Keratinocyte (primary cell): Measurements from ENCODE around the gene SFRP4. TPM values are rescaled to one million over a fixed set of nuclear protein-coding genes. Genes with fewer than 3 reads are reported as not detected.

Experiments used
- DNase-seq: peaks from one replicate; pipeline ENCODE4 v3.0.0-alpha.2; 2011; ENCODE audit warnings: low read depth, missing footprints, low spot score
- FAIRE-seq: peaks from 2 replicates; lab custom pipeline; 2011; peaks lifted over from hg19 to GRCh38; lab: Jason Lieb, UNC
- H2AFZ ChIP-seq: 2 replicates; pipeline ENCODE4 v1.6.0; 2012; ENCODE audit warnings: low read length, control low read depth, inconsistent platforms; ENCODE audit not compliant: control insufficient read depth
- H3K27ac ChIP-seq: 2 replicates; pipeline ENCODE4 v1.5.1; 2011; ENCODE audit warnings: low read length; ENCODE audit not compliant: control insufficient read depth, insufficient read depth
- H3K27me3 ChIP-seq: 3 replicates; pipeline ENCODE4 v1.6.0; 2011; ENCODE audit warnings: low read length; ENCODE audit not compliant: control insufficient read depth, insufficient read depth; ENCODE audit errors: extremely low read depth
- H3K36me3 ChIP-seq, 2 experiments: 2 replicates in 1 of 2; 3 replicates in 1 of 2; pipeline ENCODE4 v1.5.1; 2011; ENCODE audit warnings: low read length in 2 of 2, mild to moderate bottlenecking in 1 of 2; ENCODE audit not compliant: control insufficient read depth in 2 of 2, insufficient read depth in 2 of 2; ENCODE audit errors: extremely low read depth in 1 of 2
- H3K4me1 ChIP-seq: 3 replicates; pipeline ENCODE4 v1.5.1; 2011; ENCODE audit warnings: low read length; ENCODE audit not compliant: control insufficient read depth, insufficient read depth; ENCODE audit errors: extremely low read depth
- H3K4me2 ChIP-seq: 3 replicates; pipeline ENCODE4 v1.6.0; 2011; ENCODE audit warnings: low read depth, low read length; ENCODE audit not compliant: control insufficient read depth, insufficient read depth; ENCODE audit errors: extremely low read depth
- H3K4me3 ChIP-seq, 3 experiments: fragments of 200-600 bp in 1 of 3; sonication (generic) in 1 of 3; 2 replicates in 2 of 3; 3 replicates in 1 of 3; pipeline ENCODE4 v1.5.1; 2011 to 2016; ENCODE audit warnings: low read length in 3 of 3, mild to moderate bottlenecking in 3 of 3, control low read depth in 2 of 3, inconsistent platforms in 1 of 3, low read depth in 1 of 3, mixed read lengths in 1 of 3, mixed run types in 1 of 3, moderate library complexity in 1 of 3; ENCODE audit not compliant: control insufficient read depth in 2 of 3, insufficient read depth in 2 of 3; ENCODE audit errors: extremely low read depth in 1 of 3
- H3K79me2 ChIP-seq: 2 replicates; pipeline ENCODE4 v1.6.0; 2012; ENCODE audit warnings: low read length; ENCODE audit not compliant: control insufficient read depth, insufficient read depth
- H3K9ac ChIP-seq: 3 replicates; pipeline ENCODE4 v1.6.0; 2011; ENCODE audit warnings: low read length; ENCODE audit not compliant: control insufficient read depth, insufficient read depth; ENCODE audit errors: extremely low read depth
- H3K9me1 ChIP-seq: 3 replicates; pipeline ENCODE4 v1.6.0; 2011; ENCODE audit warnings: low read length; ENCODE audit not compliant: control insufficient read depth, insufficient read depth; ENCODE audit errors: extremely low read depth
- H3K9me3 ChIP-seq: 2 replicates; pipeline ENCODE4 v1.5.1; 2012; ENCODE audit warnings: low read depth, low read length; ENCODE audit not compliant: control insufficient read depth
- H4K20me1 ChIP-seq: 3 replicates; pipeline ENCODE4 v1.6.0; 2011; ENCODE audit warnings: low read length; ENCODE audit not compliant: control insufficient read depth, insufficient read depth; ENCODE audit errors: extremely low read depth
- CTCF ChIP-seq, 3 experiments: IDR thresholded peaks in 1 of 3; conservative IDR thresholded peaks in 1 of 3; optimal IDR thresholded peaks in 1 of 3; 2 replicates in 2 of 3; 3 replicates in 1 of 3; pipeline versions ENCODE3 to v1.5.1; 2011; ENCODE audit warnings: low read length in 3 of 3, mild to moderate bottlenecking in 3 of 3, moderate library complexity in 2 of 3, control low read depth in 1 of 3, inconsistent platforms in 1 of 3; ENCODE audit not compliant: insufficient read depth in 2 of 3; ENCODE audit errors: extremely low read depth in 1 of 3
- EZH2 ChIP-seq: IDR thresholded peaks from one replicate; pipeline ENCODE4 v1.6.1; 2012; ENCODE audit warnings: inconsistent platforms, mild to moderate bottlenecking, low read length, moderate library complexity
- dilution Hi-C: fragments of 300-500 bp; cut with MboI; formaldehyde crosslinking; loops from one replicate; pipeline ENCODE4 v1.7.0; 2020; ENCODE audit warnings: low sequenced_read_pairs; ENCODE audit not compliant: extremely low pct_ligation_motif_present
- polyA plus RNA-seq, 5 experiments: library from polyadenylated mRNA; depleted of rRNA in 3 of 5; stranded (reverse) in 3 of 5; stranded (forward) in 1 of 5; unstranded in 1 of 5; fragments of >200 nt; gene quantifications; 1 replicate in 1 of 5; 2 replicates in 3 of 5; 3 replicates in 1 of 5; pipeline versions ENCODE4 v1.2.1 to v1.2.3, GENCODE V29; 2011 to 2012; ENCODE audit warnings: missing spikeins in 2 of 5, low read depth in 1 of 5, low replicate concordance in 1 of 5

Gene SFRP4
- polyA plus RNA-seq, 1 donor (not counting 4 experiments of a cell fraction or from before 2014, with no cell fraction given) = not detected

DNA sequence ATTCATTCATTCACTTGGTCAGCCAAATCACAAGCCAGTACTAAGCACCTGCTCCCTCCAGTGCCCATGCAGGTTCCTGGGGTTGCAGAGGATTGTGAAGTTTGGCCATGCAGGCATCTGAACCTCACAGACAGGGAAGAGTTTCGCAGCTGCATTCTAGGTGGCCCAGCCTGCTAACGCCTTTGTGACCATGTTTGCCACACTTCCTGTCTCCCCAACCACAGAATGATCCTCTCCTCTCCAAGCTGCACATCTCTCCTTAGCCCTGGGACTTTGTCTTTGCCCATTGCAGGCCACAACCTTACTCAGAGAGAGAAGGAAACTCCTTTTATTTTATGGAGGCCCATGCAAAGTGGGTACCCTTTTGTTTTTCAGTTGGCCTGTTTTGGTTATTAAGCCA lies 35.6 kb upstream of the SFRP4 start:
- TF ChIP-seq CTCF (optimal IDR thresholded peaks at IDR 0.05 in 1 of 3, IDR thresholded peaks at IDR 0.05 in 1 of 3, conservative IDR thresholded peaks at IDR 0.05 in 1 of 3; ENCODE audit: extremely low read depth in 1 of 3, insufficient read depth in 2 of 3, low read length in 3 of 3) (no peak), EZH2 (no peak)
- H3K4me2 ChIP-seq = no peak overlapping the region
- dilution Hi-C loops = no loop called here
- H3K36me3 ChIP-seq = no peaks in the 10 kb centered on the region
- H3K9me3 ChIP-seq = no peaks in the 10 kb centered on the region
- H3K9me1 ChIP-seq = no peaks in the 10 kb centered on the region
- no peak overlapping the region for H3K9ac ChIP-seq
- DNase-seq = no peak
- H3K27me3 ChIP-seq = no peaks in the 10 kb centered on the region
- no peak for FAIRE-seq
- H3K4me3 ChIP-seq = no peak overlapping the region
- no peaks in the 10 kb centered on the region for H4K20me1 ChIP-seq
- no peak overlapping the region for H3K27ac ChIP-seq
- H3K79me2 ChIP-seq = no peaks in the 10 kb centered on the region
- H3K4me1 ChIP-seq = no peaks in the 10 kb centered on the region
- no peak overlapping the region for H2AFZ ChIP-seq

DNA sequence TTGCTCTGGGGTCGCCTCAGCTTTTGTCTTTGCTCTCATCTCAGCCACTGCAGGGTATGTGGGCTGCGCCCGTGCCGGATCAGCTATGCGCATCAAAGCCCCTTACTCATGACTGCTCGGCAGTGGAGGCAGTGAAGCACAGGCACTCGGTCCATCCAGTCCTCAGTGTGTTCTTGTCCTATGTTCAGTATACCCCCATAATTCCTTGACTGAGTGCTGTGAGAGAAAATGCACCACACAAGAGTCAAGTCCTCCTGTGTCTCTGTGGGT lies 31.3 kb upstream of the SFRP4 start:
- TF ChIP-seq EZH2 = no peak
- Histone ChIP-seq H3K4me3 (no peak overlapping the region), H3K9me3 (no peaks in the 10 kb centered on the region), H3K9me1 (no peaks in the 10 kb centered on the region), H3K36me3 (no peaks in the 10 kb centered on the region), H3K4me2 (no peak overlapping the region), H3K27me3 (no peaks in the 10 kb centered on the region), H4K20me1 (no peaks in the 10 kb centered on the region), H3K27ac (no peak overlapping the region), H2AFZ (no peak overlapping the region), H3K4me1 (no peaks in the 10 kb centered on the region), H3K9ac (no peak overlapping the region), H3K79me2 (no peaks in the 10 kb centered on the region)
- FAIRE-seq = no peak
- no peak for DNase-seq
- dilution Hi-C loops = no loop called here

DNA sequence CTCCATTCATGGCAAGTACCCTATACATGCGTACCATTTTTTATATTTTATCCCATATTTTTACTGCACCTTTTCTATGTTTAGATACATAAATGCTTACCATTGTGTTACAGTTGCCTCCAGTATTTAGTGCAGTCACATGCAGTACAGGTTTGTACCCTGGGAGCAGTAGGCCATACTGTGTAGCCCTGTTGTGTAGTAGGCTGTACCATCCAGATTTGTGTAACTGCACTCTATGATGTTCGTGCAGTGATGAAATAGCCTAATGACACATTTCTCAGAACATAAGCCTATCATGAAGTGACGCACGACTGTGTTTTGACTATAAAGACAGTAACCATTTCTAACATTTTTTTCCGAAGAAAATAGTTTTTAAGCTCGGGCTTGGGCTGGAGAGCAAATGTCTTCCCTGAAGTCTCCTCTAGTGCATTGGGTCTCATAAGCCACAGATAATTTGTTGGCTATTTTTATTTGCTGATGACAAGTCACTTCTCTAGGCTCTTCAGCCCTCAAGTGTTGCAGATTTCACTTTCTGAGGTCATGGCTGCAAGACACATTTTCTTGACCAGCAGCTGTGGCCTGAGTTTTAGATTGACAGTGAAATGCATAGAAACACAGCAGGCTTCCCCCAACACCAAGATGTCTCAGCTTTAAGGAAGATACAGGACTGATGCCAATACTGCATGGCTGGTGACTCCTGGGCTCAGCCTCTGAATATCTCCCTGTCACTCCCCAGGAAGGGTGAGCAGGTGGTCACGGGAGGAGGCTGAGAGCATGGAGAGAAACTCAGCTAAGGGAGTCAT lies 30.7 kb upstream of the SFRP4 start:
- TF ChIP-seq EZH2 (no peak), CTCF (optimal IDR thresholded peaks at IDR 0.05 in 1 of 3, IDR thresholded peaks at IDR 0.05 in 1 of 3, conservative IDR thresholded peaks at IDR 0.05 in 1 of 3; ENCODE audit: extremely low read depth in 1 of 3, insufficient read depth in 2 of 3, low read length in 3 of 3) (no peak)
- FAIRE-seq (no peak), DNase-seq (no peak)
- Histone ChIP-seq H3K27ac (no peak overlapping the region), H3K27me3 (no peaks in the 10 kb centered on the region), H3K36me3 (no peaks in the 10 kb centered on the region), H3K79me2 (no peaks in the 10 kb centered on the region), H3K9me3 (no peaks in the 10 kb centered on the region), H3K9ac (no peak overlapping the region), H3K4me1 (no peaks in the 10 kb centered on the region), H3K4me2 (no peak overlapping the region), H2AFZ (no peak overlapping the region), H3K4me3 (no peak overlapping the region), H3K9me1 (no peaks in the 10 kb centered on the region), H4K20me1 (no peaks in the 10 kb centered on the region)
- dilution Hi-C loops = no loop called here
